Trophoblast cell (in vitro differentiated cells and primary cell): ENCODE results near the gene ANGPT4.
"Not testable (repeated sequence)": the region's sequence is repeated elsewhere in the genome, so short reads cannot be mapped to it uniquely, and the experiment has no call there.

ENCODE experiments used
- DNase-seq, 2 donors: peaks; one replicate each; pipeline ENCODE4 v3.0.0-alpha.2; 2016
- H2AFZ ChIP-seq: 2 replicates; pipeline ENCODE4 v1.6.1; 2013; ENCODE audit warnings: low read length, moderate library complexity, mild to moderate bottlenecking; ENCODE audit not compliant: insufficient read depth, poor library complexity
- H2AK5ac ChIP-seq: 2 replicates; pipeline ENCODE4 v1.6.1; 2013; ENCODE audit warnings: mild to moderate bottlenecking, low read length
- H2BK120ac ChIP-seq: 2 replicates; pipeline ENCODE4 v1.6.1; 2013; ENCODE audit warnings: low read length, mild to moderate bottlenecking, moderate library complexity; ENCODE audit not compliant: insufficient read depth, poor library complexity
- H2BK12ac ChIP-seq: 2 replicates; pipeline ENCODE4 v1.6.1; 2013; ENCODE audit warnings: mild to moderate bottlenecking, low read length, moderate library complexity
- H2BK5ac ChIP-seq: 2 replicates; pipeline ENCODE4 v1.6.1; 2013; ENCODE audit warnings: low read length, low read depth, moderate library complexity, mild to moderate bottlenecking; ENCODE audit not compliant: poor library complexity
- H3K14ac ChIP-seq: 2 replicates; pipeline ENCODE4 v1.6.1; 2013; ENCODE audit warnings: mild to moderate bottlenecking, low read length
- H3K18ac ChIP-seq: 2 replicates; pipeline ENCODE4 v1.6.1; 2013; ENCODE audit warnings: mild to moderate bottlenecking, low read length
- H3K23ac ChIP-seq: 2 replicates; pipeline ENCODE4 v1.6.1; 2013; ENCODE audit warnings: low read length
- H3K27ac ChIP-seq: 2 replicates; pipeline ENCODE4 v1.5.1; 2013; ENCODE audit warnings: low read depth, mild to moderate bottlenecking, inconsistent platforms, low read length, moderate library complexity
- H3K27me3 ChIP-seq: 2 replicates; pipeline ENCODE4 v1.6.1; 2013; ENCODE audit warnings: inconsistent platforms, mild to moderate bottlenecking, low read length, moderate library complexity; ENCODE audit not compliant: insufficient read depth
- H3K36me3 ChIP-seq, 2 experiments: 1 replicate in 1 of 2; 2 replicates in 1 of 2; pipeline ENCODE4 v1.6.1; 2013; ENCODE audit warnings: low read length in 2 of 2, mild to moderate bottlenecking in 2 of 2, moderate library complexity in 1 of 2; ENCODE audit not compliant: insufficient read depth in 2 of 2, control insufficient read depth in 1 of 2
- H3K4ac ChIP-seq: 2 replicates; pipeline ENCODE4 v1.6.1; 2013; ENCODE audit warnings: low read depth, mild to moderate bottlenecking, low read length, moderate library complexity
- H3K4me1 ChIP-seq, 2 experiments: 1 replicate in 1 of 2; 2 replicates in 1 of 2; pipeline ENCODE4 v1.6.1; 2013; ENCODE audit warnings: low read length in 2 of 2, mild to moderate bottlenecking in 2 of 2, moderate library complexity in 1 of 2; ENCODE audit not compliant: insufficient read depth in 2 of 2, control insufficient read depth in 1 of 2
- H3K4me2 ChIP-seq: 2 replicates; pipeline ENCODE4 v1.6.1; 2013; ENCODE audit warnings: inconsistent platforms, mild to moderate bottlenecking, low read length, moderate library complexity
- H3K4me3 ChIP-seq: 2 replicates; pipeline ENCODE4 v1.5.1; 2013; ENCODE audit warnings: mild to moderate bottlenecking, low read depth, low read length, inconsistent platforms
- H3K79me1 ChIP-seq: one replicate; pipeline ENCODE4 v1.6.1; 2013; ENCODE audit warnings: low read length
- H3K79me2 ChIP-seq: 2 replicates; pipeline ENCODE4 v1.6.1; 2013; ENCODE audit warnings: low read length, mild to moderate bottlenecking; ENCODE audit not compliant: control insufficient read depth, insufficient read depth, poor library complexity
- H3K9ac ChIP-seq: 2 replicates; pipeline ENCODE4 v1.6.1; 2013; ENCODE audit warnings: mild to moderate bottlenecking, low read length
- H3K9me3 ChIP-seq: 2 replicates; pipeline ENCODE4 v1.6.1; 2013; ENCODE audit warnings: low read depth, mild to moderate bottlenecking, control low read depth, inconsistent platforms, low read length; ENCODE audit not compliant: insufficient read depth
- H4K12ac ChIP-seq: 2 replicates; pipeline ENCODE4 v1.6.1; 2013; ENCODE audit warnings: low read depth, mild to moderate bottlenecking, low read length, moderate library complexity
- H4K8ac ChIP-seq: 2 replicates; pipeline ENCODE4 v1.6.1; 2013; ENCODE audit warnings: low read depth, mild to moderate bottlenecking, low read length, moderate library complexity
- H4K91ac ChIP-seq: one replicate; pipeline ENCODE4 v1.6.1; 2013; ENCODE audit warnings: low read depth, mild to moderate bottlenecking, low read length, moderate library complexity
- WGBS: extraction: QIAGEN DNeasy Blood & Tissue Kit; methylation state at CpG from one replicate; pipeline ENCODE4 v1.1.7; 2013; ENCODE audit warnings: missing lambda C conversion rate; ENCODE audit not compliant: insufficient read length, insufficient coverage; ENCODE audit errors: extremely low coverage; 5-methylcytosine and 5-hydroxymethylcytosine counted together

ANGPT4 gene

GRCh38 chr20:896501-897025 lies 19.6 kb downstream of the ANGPT4 start:
- H3K79me1 ChIP-seq = no peaks in the 10 kb centered on the region
- no peak overlapping the region for H2AK5ac ChIP-seq
- H3K79me2 ChIP-seq = no peaks in the 10 kb centered on the region
- no peak overlapping the region for H3K18ac ChIP-seq
- no peak overlapping the region for H3K4me2 ChIP-seq
- no peak overlapping the region for H2BK120ac ChIP-seq
- peaks cover 8% of the 10 kb centered on the region for H3K9me3 ChIP-seq
- H4K91ac ChIP-seq = no peak overlapping the region
- H2BK5ac ChIP-seq = no peak overlapping the region
- WGBS = no CpG with 5 or more reads among the region's 6 CpGs
- no peak overlapping the region for H3K4ac ChIP-seq
- no peak overlapping the region for H3K4me3 ChIP-seq
- no peak overlapping the region for H3K14ac ChIP-seq
- peak; percentile 53 to 81 for DNase-seq
- H3K36me3 ChIP-seq = no peaks in the 10 kb centered on the region
- no peak overlapping the region for H3K9ac ChIP-seq
- no peak overlapping the region for H4K8ac ChIP-seq
- no peak overlapping the region for H2AFZ ChIP-seq
- H3K23ac ChIP-seq = no peak overlapping the region
- no peaks in the 10 kb centered on the region for H3K4me1 ChIP-seq
- no peak overlapping the region for H3K27ac ChIP-seq
- no peak overlapping the region for H4K12ac ChIP-seq
- H2BK12ac ChIP-seq = no peak overlapping the region
- H3K27me3 ChIP-seq = no peaks in the 10 kb centered on the region

GRCh38 chr20:892371-892770 lies 23.8 kb downstream of the ANGPT4 start:
- not testable (repeated sequence) for H2BK5ac ChIP-seq, DNase-seq, H3K18ac ChIP-seq, H3K79me1 ChIP-seq, H4K8ac ChIP-seq, H2AFZ ChIP-seq, H3K36me3 ChIP-seq, H3K27ac ChIP-seq, H3K4ac ChIP-seq, H2AK5ac ChIP-seq, H3K9me3 ChIP-seq, H3K4me3 ChIP-seq, H3K9ac ChIP-seq, H4K12ac ChIP-seq, H4K91ac ChIP-seq, H3K4me2 ChIP-seq, H3K14ac ChIP-seq, H3K4me1 ChIP-seq, H2BK12ac ChIP-seq, H3K79me2 ChIP-seq, H3K27me3 ChIP-seq, H3K23ac ChIP-seq, H2BK120ac ChIP-seq
- no CpG with 5 or more reads among the region's 5 CpGs for WGBS

- no peak overlapping the region for H2AFZ ChIP-seq
- H3K18ac ChIP-seq = no peak overlapping the region
- H3K23ac ChIP-seq = no peak overlapping the region
- no peak overlapping the region for H2BK120ac ChIP-seq
- H3K4me2 ChIP-seq = no peak overlapping the region
- no peaks in the 10 kb centered on the region for H3K27me3 ChIP-seq
- no peak overlapping the region for H2AK5ac ChIP-seq
- H4K12ac ChIP-seq = no peak overlapping the region
- DNase-seq = no peak
- H3K9ac ChIP-seq = no peak overlapping the region
- no peaks in the 10 kb centered on the region for H3K79me1 ChIP-seq
- H2BK12ac ChIP-seq = no peak overlapping the region
- H3K9me3 ChIP-seq = peaks cover 4% of the 10 kb centered on the region
- H4K91ac ChIP-seq = no peak overlapping the region
- H3K4me1 ChIP-seq = no peaks in the 10 kb centered on the region
- no peak overlapping the region for H4K8ac ChIP-seq
- H3K4ac ChIP-seq = no peak overlapping the region
- H3K14ac ChIP-seq = no peak overlapping the region
- H3K36me3 ChIP-seq = no peaks in the 10 kb centered on the region
- no peak overlapping the region for H2BK5ac ChIP-seq
- WGBS = no CpG with 5 or more reads among the region's 4 CpGs
- H3K4me3 ChIP-seq = no peak overlapping the region
- H3K79me2 ChIP-seq = no peaks in the 10 kb centered on the region
- no peak overlapping the region for H3K27ac ChIP-seq
Measured at GRCh38 chr20:891706-892080, 24.4 kb downstream of the ANGPT4 start.

GRCh38 chr20:891058-891705 lies 25.0 kb downstream of the ANGPT4 start:
- no CpG with 5 or more reads among the region's 6 CpGs for WGBS
- Histone ChIP-seq H3K27me3 (no peaks in the 10 kb centered on the region), H3K79me2 (no peaks in the 10 kb centered on the region), H3K36me3 (no peaks in the 10 kb centered on the region), H3K9me3 (peaks cover 4% of the 10 kb centered on the region), H3K14ac (no peak overlapping the region), H3K4ac (no peak overlapping the region), H3K79me1 (no peaks in the 10 kb centered on the region), H2BK5ac (no peak overlapping the region), H3K18ac (no peak overlapping the region), H3K23ac (no peak overlapping the region), H2BK120ac (no peak overlapping the region), H2BK12ac (no peak overlapping the region), H3K4me3 (no peak overlapping the region), H2AK5ac (no peak overlapping the region), H4K91ac (no peak overlapping the region), H3K4me1 (no peaks in the 10 kb centered on the region), H3K9ac (no peak overlapping the region), H4K12ac (no peak overlapping the region), H4K8ac (no peak overlapping the region), H2AFZ (no peak overlapping the region), H3K4me2 (no peak overlapping the region), H3K27ac (no peak overlapping the region)
- no peak for DNase-seq
